Hepatocyte (in vitro differentiated cells): Measurements from ENCODE around the gene ANAPC5. TPM values are rescaled to one million over a fixed set of nuclear protein-coding genes. Genes with fewer than 3 reads are reported as not detected.

Source experiments
- DNase-seq: peaks from one replicate; pipeline ENCODE4 v3.0.0-alpha.2; 2016; ENCODE audit warnings: low spot score
- H2AFZ ChIP-seq: fragments of 200-600 bp; sonication (generic); 2 replicates; pipeline ENCODE4 v1.6.0; 2016; ENCODE audit warnings: antibody characterized with exemption, mild to moderate bottlenecking
- H3K27ac ChIP-seq: fragments of 200-600 bp; sonication (generic); 2 replicates; pipeline ENCODE4 v1.5.1; 2016; ENCODE audit warnings: mild to moderate bottlenecking
- H3K27me3 ChIP-seq: fragments of 200-600 bp; sonication (generic); 2 replicates; pipeline ENCODE4 v1.6.1; 2016
- H3K36me3 ChIP-seq: fragments of 200-600 bp; sonication (generic); replicated peaks from 2 replicates; pipeline ENCODE4 v1.5.1; 2016; ENCODE audit warnings: low read depth; ENCODE audit not compliant: insufficient read depth
- H3K4me1 ChIP-seq: fragments of 200-600 bp; sonication (generic); 2 replicates; pipeline ENCODE4 v1.5.1; 2016; ENCODE audit warnings: mild to moderate bottlenecking, moderate library complexity; ENCODE audit not compliant: insufficient read depth
- H3K4me2 ChIP-seq: fragments of 200-600 bp; sonication (generic); 2 replicates; pipeline ENCODE4 v1.6.0; 2016
- H3K4me3 ChIP-seq: fragments of 200-600 bp; sonication (generic); 2 replicates; pipeline ENCODE4 v1.5.1; 2016; ENCODE audit warnings: mild to moderate bottlenecking
- H3K79me2 ChIP-seq: fragments of 200-600 bp; sonication (generic); 2 replicates; pipeline ENCODE4 v1.6.0; 2017; ENCODE audit warnings: mild to moderate bottlenecking
- H3K9me2 ChIP-seq: fragments of 200-600 bp; sonication (generic); replicated peaks from 2 replicates; pipeline ENCODE4 v1.6.0; 2017; ENCODE audit warnings: mild to moderate bottlenecking; ENCODE audit not compliant: insufficient read depth
- H3K9me3 ChIP-seq: fragments of 200-600 bp; sonication (generic); 2 replicates; pipeline ENCODE4 v1.5.1; 2016; ENCODE audit warnings: low read depth, mild to moderate bottlenecking
- H4K20me1 ChIP-seq: fragments of 200-600 bp; sonication (generic); 2 replicates; pipeline ENCODE4 v1.6.0; 2016; ENCODE audit warnings: mild to moderate bottlenecking; ENCODE audit not compliant: insufficient read depth, poor library complexity, severe bottlenecking
- CTCF ChIP-seq: fragments of 200-600 bp; sonication (generic); IDR thresholded peaks from 2 replicates; pipeline ENCODE4 v1.5.1; 2016; ENCODE audit warnings: antibody characterized with exemption, mild to moderate bottlenecking; ENCODE audit not compliant: poor library complexity
- EZH2 ChIP-seq: fragments of 200-600 bp; sonication (generic); IDR thresholded peaks from 2 replicates; pipeline ENCODE4 v1.6.1; 2016; ENCODE audit warnings: antibody characterized with exemption, mild to moderate bottlenecking, borderline replicate concordance
- EZH2phosphoT487 ChIP-seq: fragments of 200-600 bp; sonication (generic); IDR thresholded peaks from one replicate; pipeline ENCODE4 v1.6.1; 2018; ENCODE audit warnings: antibody characterized with exemption, mild to moderate bottlenecking, low read depth, moderate library complexity; ENCODE audit not compliant: unreplicated experiment, severe bottlenecking
- WGBS: methylation state at CpG from one replicate; pipeline ENCODE4 v1.1.6; 2016; ENCODE audit warnings: low lambda C conversion rate; ENCODE audit errors: missing lambda C conversion rate; 5-methylcytosine and 5-hydroxymethylcytosine counted together
- polyA plus RNA-seq: library from polyadenylated mRNA; unstranded; fragments of >200 nt; fragmentation: Nextera tagmentation; extraction: Ambion mirVana; gene quantifications from 2 replicates; pipeline ENCODE4 v1.2.1, GENCODE V29; 2016
- total RNA-seq: library from RNA; depleted of rRNA; stranded (reverse); fragments of >200 nt; gene quantifications from 2 replicates; pipeline ENCODE4 v1.2.3, GENCODE V29; 2014

The ANAPC5 gene
- total and polyA plus RNA-seq, 2 experiments from 2014 or later = 102 to 108 TPM

GRCh38 chr12:121364683-121365121 is 12.5 kb upstream of the ANAPC5 start:
- Histone ChIP-seq H3K9me2 (no peaks in the 10 kb centered on the region), H4K20me1 (no peaks in the 10 kb centered on the region), H3K4me2 (no peak overlapping the region), H3K27ac (no peak overlapping the region), H3K36me3 (no peaks in the 10 kb centered on the region), H3K27me3 (no peaks in the 10 kb centered on the region), H3K79me2 (no peaks in the 10 kb centered on the region), H3K4me3 (no peak overlapping the region), H3K9me3 (no peaks in the 10 kb centered on the region), H3K4me1 (no peaks in the 10 kb centered on the region), H2AFZ (no peak overlapping the region)
- TF ChIP-seq EZH2 (no peak), EZH2phosphoT487 (no peak), CTCF (no peak)
- no peak for DNase-seq
- 86% methylated on average over 5 of the region's 5 CpGs for WGBS

- H3K9me2 ChIP-seq = no peaks in the 10 kb centered on the region
- H3K36me3 ChIP-seq = no peaks in the 10 kb centered on the region
- no peak overlapping the region for H3K27ac ChIP-seq
- no peaks in the 10 kb centered on the region for H3K4me1 ChIP-seq
- H3K9me3 ChIP-seq = no peaks in the 10 kb centered on the region
- peak overlapping the region; percentile 13 for H3K4me2 ChIP-seq
- no peak for TF ChIP-seq EZH2phosphoT487
- TF ChIP-seq CTCF = no peak
- no peak for TF ChIP-seq EZH2
- no peaks in the 10 kb centered on the region for H4K20me1 ChIP-seq
- no peaks in the 10 kb centered on the region for H3K27me3 ChIP-seq
- H2AFZ ChIP-seq = no peak overlapping the region
- peak; percentile 35 for DNase-seq
- H3K4me3 ChIP-seq = no peak overlapping the region
- no peaks in the 10 kb centered on the region for H3K79me2 ChIP-seq
- 47% methylated on average over 3 of the region's 3 CpGs for WGBS
These were observed 5.9 kb upstream of the ANAPC5 start for GRCh38 chr12:121358073-121358472.

- Histone ChIP-seq H3K36me3 (no peaks in the 10 kb centered on the region), H3K79me2 (no peaks in the 10 kb centered on the region), H3K27me3 (no peaks in the 10 kb centered on the region), H3K4me1 (no peaks in the 10 kb centered on the region), H4K20me1 (no peaks in the 10 kb centered on the region), H3K27ac (no peak overlapping the region), H2AFZ (no peak overlapping the region), H3K4me3 (no peak overlapping the region), H3K9me3 (no peaks in the 10 kb centered on the region), H3K9me2 (no peaks in the 10 kb centered on the region), H3K4me2 (no peak overlapping the region)
- 77% methylated on average over 3 of the region's 4 CpGs for WGBS
- no peak for DNase-seq
- TF ChIP-seq CTCF (no peak), EZH2phosphoT487 (no peak)
These were observed 5.1 kb upstream of the ANAPC5 start for GRCh38 chr12:121357331-121357730.

GRCh38 chr12:121356657-121357056 is 4.4 kb upstream of the ANAPC5 start:
- TF ChIP-seq EZH2 (no peak), CTCF (no peak), EZH2phosphoT487 (no peak)
- H4K20me1 ChIP-seq = no peaks in the 10 kb centered on the region
- no peak overlapping the region for H3K4me2 ChIP-seq
- no peaks in the 10 kb centered on the region for H3K9me2 ChIP-seq
- H3K79me2 ChIP-seq = no peaks in the 10 kb centered on the region
- H3K9me3 ChIP-seq = no peaks in the 10 kb centered on the region
- H3K36me3 ChIP-seq = no peaks in the 10 kb centered on the region
- no peaks in the 10 kb centered on the region for H3K4me1 ChIP-seq
- DNase-seq = no peak
- no peaks in the 10 kb centered on the region for H3K27me3 ChIP-seq
- H2AFZ ChIP-seq = no peak overlapping the region
- H3K27ac ChIP-seq = no peak overlapping the region
- 88% methylated on average over 3 of the region's 3 CpGs for WGBS
- H3K4me3 ChIP-seq = no peak overlapping the region
